Measurements from ENCODE around the gene CCDC107.

CCDC107 gene

DNA sequence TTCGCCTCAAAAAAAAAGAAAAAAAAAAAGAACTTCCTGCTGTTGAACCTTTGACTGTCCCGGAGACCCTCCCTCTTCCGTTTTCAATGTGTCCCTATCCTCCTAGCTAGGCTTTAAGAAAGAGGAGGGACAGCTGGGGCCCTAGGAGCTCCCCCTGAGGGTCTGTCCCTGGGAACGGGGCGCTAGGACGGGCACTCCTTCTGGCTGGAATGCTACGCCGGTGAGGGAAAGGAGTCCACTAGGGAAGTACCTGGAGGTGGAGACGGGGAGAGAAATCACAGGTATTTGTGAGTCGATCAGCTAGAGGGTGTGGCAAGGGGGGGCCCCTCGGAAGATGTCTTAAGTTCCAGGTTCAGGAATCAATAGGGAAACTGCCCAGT is 11.9 kb upstream of the CCDC107 start:
- Histone ChIP-seq H3K4me3 (ENCODE audit: low read depth, low read length, poor library complexity, severe bottlenecking) (peak overlapping the region; percentile 80), H3K27ac (ENCODE audit: low read depth, low read length, poor library complexity, severe bottlenecking) (peak overlapping the region; percentile 92), H3K4me2 (ENCODE audit: low read length) (peak overlapping the region; percentile 96), H3K27me3 (ENCODE audit: insufficient read depth, low read length) (no peaks in the 10 kb centered on the region), H4K20me1 (ENCODE audit: insufficient read depth, low read length) (no peaks in the 10 kb centered on the region), H3K9me3 (ENCODE audit: low read length) (no peaks in the 10 kb centered on the region), H3K79me2 (ENCODE audit: insufficient read depth, low read length) (no peaks in the 10 kb centered on the region; the same call in 1 of the 2 replicates), H3F3A (ENCODE audit: insufficient read depth, low read length) (peaks cover 17% of the 10 kb centered on the region), H3K4me1 (ENCODE audit: insufficient read depth, low read length, severe bottlenecking) (peaks cover 65% of the 10 kb centered on the region), H3K9ac (ENCODE audit: low read length) (peak overlapping the region; percentile 92), H3K9me2 (ENCODE audit: low read depth, low read length) (no peaks in the 10 kb centered on the region), H3K36me3 (ENCODE audit: insufficient read depth, low read length) (peaks cover 14% of the 10 kb centered on the region; the same call in 1 of the 2 replicates), H2AFZ (ENCODE audit: low read length) (no peak overlapping the region)
- TF ChIP-seq, protein P1, sequence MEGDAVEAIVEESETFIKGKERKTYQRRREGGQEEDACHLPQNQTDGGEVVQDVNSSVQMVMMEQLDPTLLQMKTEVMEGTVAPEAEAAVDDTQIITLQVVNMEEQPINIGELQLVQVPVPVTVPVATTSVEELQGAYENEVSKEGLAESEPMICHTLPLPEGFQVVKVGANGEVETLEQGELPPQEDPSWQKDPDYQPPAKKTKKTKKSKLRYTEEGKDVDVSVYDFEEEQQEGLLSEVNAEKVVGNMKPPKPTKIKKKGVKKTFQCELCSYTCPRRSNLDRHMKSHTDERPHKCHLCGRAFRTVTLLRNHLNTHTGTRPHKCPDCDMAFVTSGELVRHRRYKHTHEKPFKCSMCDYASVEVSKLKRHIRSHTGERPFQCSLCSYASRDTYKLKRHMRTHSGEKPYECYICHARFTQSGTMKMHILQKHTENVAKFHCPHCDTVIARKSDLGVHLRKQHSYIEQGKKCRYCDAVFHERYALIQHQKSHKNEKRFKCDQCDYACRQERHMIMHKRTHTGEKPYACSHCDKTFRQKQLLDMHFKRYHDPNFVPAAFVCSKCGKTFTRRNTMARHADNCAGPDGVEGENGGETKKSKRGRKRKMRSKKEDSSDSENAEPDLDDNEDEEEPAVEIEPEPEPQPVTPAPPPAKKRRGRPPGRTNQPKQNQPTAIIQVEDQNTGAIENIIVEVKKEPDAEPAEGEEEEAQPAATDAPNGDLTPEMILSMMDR (IDR thresholded peaks at IDR 0.05; ENCODE audit: low read length) = no peak
- no peak for TF ChIP-seq EZH2 (IDR thresholded peaks at IDR 0.05; ENCODE audit: borderline replicate concordance, low read length)

- H3K9me2 ChIP-seq (ENCODE audit: low read depth, low read length) = no peaks in the 10 kb centered on the region
- H3K4me2 ChIP-seq (ENCODE audit: low read length) = peak overlapping the region; percentile 96
- H3K36me3 ChIP-seq (ENCODE audit: insufficient read depth, low read length) = peaks cover 11% of the 10 kb centered on the region; the same call in 1 of the 2 replicates
- H3K9me3 ChIP-seq (ENCODE audit: low read length) = no peaks in the 10 kb centered on the region
- peak overlapping the region; percentile 92 for H3K9ac ChIP-seq (ENCODE audit: low read length)
- TF ChIP-seq EZH2 (IDR thresholded peaks at IDR 0.05; ENCODE audit: borderline replicate concordance, low read length) = no peak
- TF ChIP-seq, protein P1 (IDR thresholded peaks at IDR 0.05; ENCODE audit: low read length) = peak; percentile 88
- H3K4me1 ChIP-seq (ENCODE audit: insufficient read depth, low read length, severe bottlenecking) = peaks cover 70% of the 10 kb centered on the region
- peak overlapping the region; percentile 80 for H3K4me3 ChIP-seq (ENCODE audit: low read depth, low read length, poor library complexity, severe bottlenecking)
- H3K27ac ChIP-seq (ENCODE audit: low read depth, low read length, poor library complexity, severe bottlenecking) = peak overlapping the region; percentile 92
- H2AFZ ChIP-seq (ENCODE audit: low read length) = no peak overlapping the region
- H3K79me2 ChIP-seq (ENCODE audit: insufficient read depth, low read length) = no peaks in the 10 kb centered on the region; the same call in 1 of the 2 replicates
- H3F3A ChIP-seq (ENCODE audit: insufficient read depth, low read length) = peaks cover 17% of the 10 kb centered on the region
- no peaks in the 10 kb centered on the region for H4K20me1 ChIP-seq (ENCODE audit: insufficient read depth, low read length)
- no peaks in the 10 kb centered on the region for H3K27me3 ChIP-seq (ENCODE audit: insufficient read depth, low read length)
Observed at GRCh38 chr9:35646533-35647265, 11.4 kb upstream of the CCDC107 start.

DNA sequence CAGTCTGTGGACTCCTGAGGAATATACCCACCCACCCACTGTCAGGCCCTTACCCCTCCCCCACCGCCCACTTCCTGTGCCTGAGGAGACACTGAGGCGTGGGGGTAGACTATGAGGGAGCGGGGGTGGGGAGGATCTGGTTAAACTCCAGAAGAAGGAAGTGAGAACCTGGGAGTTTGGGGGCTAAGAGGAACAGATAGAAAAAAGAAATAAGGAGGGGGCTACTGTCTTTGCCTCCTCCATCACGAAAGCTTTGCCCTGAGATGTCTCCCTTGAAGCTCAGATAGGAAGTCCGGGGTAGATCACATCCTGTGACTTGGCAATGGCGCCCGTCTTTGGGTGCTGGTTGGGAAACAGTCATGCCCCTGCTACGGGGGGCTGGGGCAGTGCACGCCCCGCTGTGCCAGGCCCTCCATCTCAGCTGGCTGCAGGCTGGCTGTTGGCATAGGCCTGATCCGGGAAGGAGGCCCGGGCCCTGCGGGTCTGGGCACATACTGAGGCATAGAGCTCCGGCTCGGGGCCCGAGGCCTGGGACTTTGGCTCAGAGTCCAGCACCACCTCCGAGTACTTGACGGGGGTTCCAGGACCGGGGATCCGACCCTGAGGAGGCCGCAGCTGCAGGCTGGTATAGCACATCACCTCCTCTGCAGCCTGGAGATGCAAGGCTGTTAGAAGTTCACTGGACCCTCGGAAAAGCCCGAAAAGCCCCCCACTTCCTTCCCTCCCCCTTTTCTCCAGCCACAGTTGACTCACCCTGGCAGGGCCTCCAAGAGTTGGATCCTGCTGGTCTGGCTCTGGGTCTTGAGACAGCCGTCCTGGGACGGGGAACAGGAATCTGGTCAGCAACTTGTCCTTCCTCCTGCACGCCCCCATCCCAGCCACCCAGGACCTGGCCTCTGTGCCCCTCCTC is 8.4 kb upstream of the CCDC107 start:
- no peak overlapping the region for H2AFZ ChIP-seq (ENCODE audit: low read length)
- peaks cover 71% of the 10 kb centered on the region for H3K4me1 ChIP-seq (ENCODE audit: insufficient read depth, low read length, severe bottlenecking)
- H3K9ac ChIP-seq (ENCODE audit: low read length) = peak overlapping the region; percentile 96
- no peaks in the 10 kb centered on the region for H3K9me2 ChIP-seq (ENCODE audit: low read depth, low read length)
- H3K4me2 ChIP-seq (ENCODE audit: low read length) = peak overlapping the region; percentile 96
- no peaks in the 10 kb centered on the region for H3K9me3 ChIP-seq (ENCODE audit: low read length)
- H4K20me1 ChIP-seq (ENCODE audit: insufficient read depth, low read length) = no peaks in the 10 kb centered on the region
- H3K27ac ChIP-seq (ENCODE audit: low read depth, low read length, poor library complexity, severe bottlenecking) = peak overlapping the region; percentile 92
- no peaks in the 10 kb centered on the region; the same call in 1 of the 2 replicates for H3K79me2 ChIP-seq (ENCODE audit: insufficient read depth, low read length)
- H3K27me3 ChIP-seq (ENCODE audit: insufficient read depth, low read length) = no peaks in the 10 kb centered on the region
- TF ChIP-seq, protein P1 (IDR thresholded peaks at IDR 0.05; ENCODE audit: low read length) = no peak
- TF ChIP-seq EZH2 (IDR thresholded peaks at IDR 0.05; ENCODE audit: borderline replicate concordance, low read length) = no peak
- H3K36me3 ChIP-seq (ENCODE audit: insufficient read depth, low read length) = no peaks in the 10 kb centered on the region
- H3F3A ChIP-seq (ENCODE audit: insufficient read depth, low read length) = peaks cover 17% of the 10 kb centered on the region
- peak overlapping the region; percentile 86 for H3K4me3 ChIP-seq (ENCODE audit: low read depth, low read length, poor library complexity, severe bottlenecking)

Data from OCI-LY1 (cell line).